Mesenteric fat pad (tissue), 1 donor: ENCODE data around the gene GJA5. TPM values are rescaled to one million over a fixed set of nuclear protein-coding genes. Genes with fewer than 3 reads are reported as not detected.

ENCODE experiments used
- DNase-seq: peaks from one replicate; pipeline ENCODE4 v3.0.0-alpha.2; 2020; ENCODE audit warnings: low spot score
- total RNA-seq: library from RNA; stranded (reverse); fragmentation: NEBNext Ultra II Directional; extraction: Animal tissue kit (Norgen Biotek cat#: 25700); gene quantifications from one replicate; pipeline ENCODE4 v1.2.1, GENCODE V29; 2021
- donor health status: DM: yes; HTN: yes; CAD: no.

Gene GJA5
- total RNA-seq, 1 donor from 2014 or later = 25.7 TPM

GRCh38 chr1:147729315-147729714, 31.1 kb downstream of the GJA5 start:
- no peak for DNase-seq

GRCh38 chr1:147726168-147726567, 34.2 kb downstream of the GJA5 start:
- DNase-seq = no peak

GRCh38 chr1:147725685-147726084, 34.7 kb downstream of the GJA5 start:
- DNase-seq = no peak

GRCh38 chr1:147723691-147724323, 36.6 kb downstream of the GJA5 start:
- no peak for DNase-seq

GRCh38 chr1:147722124-147722523, 38.3 kb downstream of the GJA5 start:
- no peak for DNase-seq

GRCh38 chr1:147721716-147722115, 38.7 kb downstream of the GJA5 start:
- no peak for DNase-seq

- no peak for DNase-seq
Measured at GRCh38 chr1:147720557-147720956, 39.8 kb downstream of the GJA5 start.

GRCh38 chr1:147719711-147720225, 40.6 kb downstream of the GJA5 start:
- DNase-seq = no peak

- no peak for DNase-seq
Measured at GRCh38 chr1:147719029-147719698, 41.2 kb downstream of the GJA5 start.

GRCh38 chr1:147717706-147718097, 42.7 kb downstream of the GJA5 start:
- no peak for DNase-seq

GRCh38 chr1:147717051-147717705, 43.2 kb downstream of the GJA5 start:
- no peak for DNase-seq

- DNase-seq = no peak
Measured at GRCh38 chr1:147712605-147713004, 47.8 kb downstream of the GJA5 start.

Other genes with a start within 250 kb of the GJA5 start
- 10.9 TPM for gene BCL9, start 219.1 kb downstream of the GJA5 start, total RNA-seq
- gene ACP6, start 90.1 kb downstream of the GJA5 start, total RNA-seq = 8.0 TPM
- not detected for gene GJA8, start 142.2 kb upstream of the GJA5 start, total RNA-seq
- gene GPR89B, start 167.8 kb upstream of the GJA5 start, total RNA-seq = 8.4 TPM